Loucy (cell line): ENCODE data around the gene PARD3B.

Source experiments
- CTCF ChIP-seq: fragments of 200-600 bp; sonication (generic); conservative IDR thresholded peaks from 2 replicates; pipeline ENCODE4 v1.5.1; 2014; ENCODE audit warnings: mild to moderate bottlenecking, antibody characterized with exemption, low read length
- EZH2phosphoT487 ChIP-seq: fragments of 200-600 bp; IDR thresholded peaks from 2 replicates; pipeline ENCODE4 v1.6.1; 2018; ENCODE audit warnings: antibody characterized with exemption, mild to moderate bottlenecking, moderate library complexity, borderline replicate concordance

DNA sequence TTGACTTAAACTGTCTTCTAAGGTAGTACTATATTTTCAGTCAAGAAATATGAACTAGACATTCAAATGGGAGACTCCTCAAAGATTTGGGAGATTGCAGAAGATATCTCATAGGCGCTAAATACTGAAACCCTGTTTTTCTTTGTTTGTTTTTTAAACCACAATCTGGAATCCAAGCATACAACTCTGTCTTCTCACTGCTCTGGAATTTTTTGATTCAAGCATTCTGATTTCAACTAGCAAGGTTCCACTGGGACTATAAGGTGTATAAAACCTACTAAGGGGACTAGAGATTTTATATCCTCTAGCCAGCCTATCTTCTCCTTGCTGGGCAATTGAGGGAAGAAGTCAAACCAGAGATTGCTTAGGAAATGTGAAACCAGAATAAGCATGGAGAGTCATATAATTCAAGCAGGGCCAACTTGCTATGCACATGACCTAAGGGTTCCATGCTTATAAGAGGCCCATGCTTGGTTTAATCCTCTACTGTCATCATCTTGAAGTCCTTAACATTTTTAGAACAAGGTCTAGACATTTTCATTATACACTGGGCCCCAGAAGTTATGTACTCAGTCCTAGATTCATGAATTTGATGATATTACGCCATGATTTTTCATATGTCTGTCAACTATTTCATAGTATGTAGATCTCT lies 405.5 kb downstream of the PARD3B start:
- TF ChIP-seq CTCF (no peak), EZH2phosphoT487 (no peak)
